ENCODE measurements around the gene POLR3H.

POLR3H gene

GRCh38 chr22:41574847-41575381 is 30.6 kb upstream of the POLR3H start:
- ChIA-PET CTCF (interaction anchor here (1.0 kb wide), 1 partner anchor 23 kb away, joined by 3 read pairs; no protein-coding TSS in a partner anchor), POLR2A (interaction anchor here (2.2 to 9.9 kb wide), 2 partner anchors 14 to 15 kb away, joined by 10 to 85 read pairs; partner anchors contain the start of genes CSDC2 and PMM1)
- no peak overlapping the region for H3K27ac ChIP-seq (ENCODE audit: extremely low read depth, low read depth, low read length)
- no peaks in the 10 kb centered on the region for H3K9me3 ChIP-seq (ENCODE audit: control insufficient read depth, insufficient read depth, low read depth, low read length)
- TF ChIP-seq ZNF214 (tag by site-specific recombination; IDR thresholded peaks at IDR 0.05; ENCODE audit: borderline replicate concordance), result no peak
- TF ChIP-seq ZBTB49 (tag by site-specific recombination; IDR thresholded peaks at IDR 0.05; ENCODE audit: low read depth), result no peak
- TF ChIP-seq HIC1 (tag by site-specific recombination; IDR thresholded peaks at IDR 0.05), result no peak
- TF ChIP-seq ZSCAN23 (tag by site-specific recombination; IDR thresholded peaks at IDR 0.05), result no peak
- TF ChIP-seq ZNF148 (tag by site-specific recombination; IDR thresholded peaks at IDR 0.05; ENCODE audit: borderline replicate concordance), result no peak
- no peak for TF ChIP-seq ZNF426 (tag by site-specific recombination; IDR thresholded peaks at IDR 0.05)
- no peak for TF ChIP-seq GLI4 (tag by site-specific recombination; IDR thresholded peaks at IDR 0.05)
- no peak for TF ChIP-seq OVOL3 (tag by site-specific recombination; IDR thresholded peaks at IDR 0.05)
- TF ChIP-seq TCF7L2 (IDR thresholded peaks at IDR 0.05; ENCODE audit: borderline replicate concordance, low read depth, low read length), result no peak
- no peak for TF ChIP-seq ZSCAN30 (tag by site-specific recombination; IDR thresholded peaks at IDR 0.05)
- no peak for TF ChIP-seq ZNF341 (tag by site-specific recombination; IDR thresholded peaks at IDR 0.05; ENCODE audit: low read depth)
- TF ChIP-seq ZNF19 (tag by site-specific recombination; IDR thresholded peaks at IDR 0.05; ENCODE audit: low read depth), result no peak
- TF ChIP-seq RBAK (tag by site-specific recombination; IDR thresholded peaks at IDR 0.05), result no peak
- no peak for TF ChIP-seq PRDM6 (tag by site-specific recombination; IDR thresholded peaks at IDR 0.05)
- no peak for TF ChIP-seq TRIM28 (IDR thresholded peaks at IDR 0.05; ENCODE audit: borderline replicate concordance, low read length)
- no peak for TF ChIP-seq ZNF155 (tag by site-specific recombination; IDR thresholded peaks at IDR 0.05)
- TF ChIP-seq HOXD13 (CRISPR knock-in tag; IDR thresholded peaks at IDR 0.05; ENCODE audit: borderline replicate concordance), result no peak
- no peak for TF ChIP-seq ZNF600 (tag by site-specific recombination; IDR thresholded peaks at IDR 0.05)
- H3K36me3 ChIP-seq (ENCODE audit: control insufficient read depth in 2 of 2, insufficient read depth in 1 of 2, low read length in 2 of 2), result peaks cover 0 to 53% of the 10 kb centered on the region in 2 experiments; a peak in 2 of 3 replicates
- no peaks in the 10 kb centered on the region for H3K4me1 ChIP-seq (ENCODE audit: control insufficient read depth, insufficient read depth, low read length)
- H3K4me3 ChIP-seq (ENCODE audit: low read depth, low read length), result no peak overlapping the region
